Activated CD4-positive, alpha-beta T cell treated with anti-CD3 and anti-CD28 coated beads, Interleukin-2, amount 10 ng/mL, durations not matched to agents 24 days and 14 days (primary cell): ENCODE results near the gene MYB. TPM values are rescaled to one million over a fixed set of nuclear protein-coding genes. Genes with fewer than 3 reads are reported as not detected.

ENCODE experiments used
- DNase-seq: peaks from one replicate; pipeline ENCODE4 v3.0.0; 2022
- H3K27ac Mint-ChIP-seq: one replicate; pipeline ENCODE4 v1.8.0; 2022; ENCODE audit warnings: mild to moderate bottlenecking, mixed read lengths
- H3K27me3 Mint-ChIP-seq: one replicate; pipeline ENCODE4 v1.8.0; 2022; ENCODE audit warnings: mixed read lengths
- H3K36me3 Mint-ChIP-seq: one replicate; pipeline ENCODE4 v1.8.0; 2022; ENCODE audit warnings: low read depth, mild to moderate bottlenecking, mixed read lengths
- H3K4me1 Mint-ChIP-seq: one replicate; pipeline ENCODE4 v1.8.0; 2021; ENCODE audit warnings: mixed read lengths
- H3K4me3 Mint-ChIP-seq: one replicate; pipeline ENCODE4 v1.8.0; 2022; ENCODE audit warnings: mild to moderate bottlenecking, moderate library complexity, mixed read lengths
- H3K9me3 Mint-ChIP-seq: one replicate; pipeline ENCODE4 v1.8.0; 2021; ENCODE audit warnings: mixed read lengths
- intact Hi-C: fragments of 100-400 bp; cut with micrococcal nuclease; formaldehyde crosslinking; loops from one replicate; pipeline ENCODE4 v1.15.1; 2023
- total RNA-seq: library from RNA; stranded (reverse); gene quantifications from 2 replicates; pipeline ENCODE4 v1.2.3, GENCODE V29; 2022

The MYB gene
- total RNA-seq, 1 donor from 2014 or later, result 44.2 TPM

GRCh38 chr6:135210632-135211305, 29.7 kb downstream of the MYB start:
- H3K36me3 Mint-ChIP-seq, result peaks cover 46% of the 10 kb centered on the region
- H3K27me3 Mint-ChIP-seq, result no peaks in the 10 kb centered on the region
- H3K4me1 Mint-ChIP-seq, result peaks cover 40% of the 10 kb centered on the region
- intact Hi-C loops, result loop anchor here (2.0 kb wide), 1 partner anchor 28 kb away; no protein-coding TSS in a partner anchor
- H3K27ac Mint-ChIP-seq, result peak overlapping the region; percentile 68
- H3K4me3 Mint-ChIP-seq, result peak overlapping the region; percentile 3
- no peaks in the 10 kb centered on the region for H3K9me3 Mint-ChIP-seq
- peak; percentile 56 for DNase-seq

DNA sequence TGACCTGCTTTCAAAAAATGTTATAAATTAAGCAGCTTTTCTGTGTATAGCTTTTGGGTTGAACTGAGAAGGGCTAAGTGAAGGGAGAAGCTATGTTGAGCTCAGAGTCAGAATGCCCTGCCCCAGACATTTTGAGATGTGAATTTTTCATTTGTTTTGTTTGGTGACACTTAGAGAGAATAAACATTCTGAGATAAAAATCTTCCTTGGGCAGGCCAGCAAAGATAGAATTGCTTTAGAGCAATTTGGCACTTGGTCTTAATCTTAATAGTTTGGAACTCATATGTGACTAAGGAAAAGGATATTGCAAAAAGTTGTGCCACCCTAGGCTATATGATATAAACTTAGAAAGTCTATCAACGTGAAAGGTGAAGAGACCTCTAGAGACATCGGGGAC, 30.2 kb downstream of the MYB start:
- Mint-ChIP-seq H3K27ac (peak overlapping the region; percentile 68), H3K4me1 (peaks cover 40% of the 10 kb centered on the region), H3K9me3 (no peaks in the 10 kb centered on the region), H3K36me3 (peaks cover 47% of the 10 kb centered on the region), H3K27me3 (no peaks in the 10 kb centered on the region), H3K4me3 (peak overlapping the region; percentile 3)
- intact Hi-C loops, result loop anchor here (2.0 kb wide), 1 partner anchor 29 kb away; no protein-coding TSS in a partner anchor
- no peak for DNase-seq

GRCh38 chr6:135212020-135212806, 31.1 kb downstream of the MYB start:
- no peaks in the 10 kb centered on the region for H3K9me3 Mint-ChIP-seq
- H3K27me3 Mint-ChIP-seq, result no peaks in the 10 kb centered on the region
- peak overlapping the region; percentile 84 for H3K27ac Mint-ChIP-seq
- H3K36me3 Mint-ChIP-seq, result peaks cover 53% of the 10 kb centered on the region
- no peak for DNase-seq
- intact Hi-C loops, result loop anchor here (2.0 kb wide), 1 partner anchor 15 kb away; no protein-coding TSS in a partner anchor
- peaks cover 40% of the 10 kb centered on the region for H3K4me1 Mint-ChIP-seq
- H3K4me3 Mint-ChIP-seq, result peak overlapping the region; percentile 69

DNA sequence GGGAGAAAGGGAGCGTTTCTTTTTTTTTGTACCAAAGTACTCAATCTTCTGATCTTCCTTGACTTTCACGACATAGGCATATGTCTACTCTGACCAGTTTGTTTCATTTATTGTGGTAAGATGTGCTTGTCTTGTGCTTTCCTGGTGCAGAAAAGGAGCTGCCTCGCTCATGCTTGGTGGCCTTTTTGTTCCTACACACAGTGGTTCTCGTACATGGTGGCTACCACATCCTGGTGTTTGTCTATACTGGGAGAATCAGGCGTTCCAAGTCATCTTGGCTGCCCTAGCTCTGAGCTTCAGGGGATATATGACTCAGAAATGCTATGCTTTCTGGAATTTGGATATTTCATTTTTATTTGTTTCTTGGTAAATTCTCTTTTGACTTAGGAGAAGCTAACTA, 31.8 kb downstream of the MYB start:
- H3K4me3 Mint-ChIP-seq, result peak overlapping the region; percentile 69
- peak overlapping the region; percentile 84 for H3K27ac Mint-ChIP-seq
- peaks cover 40% of the 10 kb centered on the region for H3K4me1 Mint-ChIP-seq
- no peaks in the 10 kb centered on the region for H3K27me3 Mint-ChIP-seq
- peaks cover 57% of the 10 kb centered on the region for H3K36me3 Mint-ChIP-seq
- peak; percentile 76 for DNase-seq
- no peaks in the 10 kb centered on the region for H3K9me3 Mint-ChIP-seq
- intact Hi-C loops, result loop anchor here (2.0 kb wide), 1 partner anchor 16 kb away; no protein-coding TSS in a partner anchor

- Mint-ChIP-seq H3K4me3 (no peak overlapping the region), H3K9me3 (no peaks in the 10 kb centered on the region), H3K36me3 (peaks cover 55% of the 10 kb centered on the region), H3K27me3 (no peaks in the 10 kb centered on the region), H3K4me1 (peaks cover 40% of the 10 kb centered on the region), H3K27ac (peak overlapping the region; percentile 84)
- intact Hi-C loops, result loop anchor here (2.0 kb wide), 1 partner anchor 17 kb away; no protein-coding TSS in a partner anchor
- no peak for DNase-seq
Measured at GRCh38 chr6:135213616-135214015, 32.5 kb downstream of the MYB start.

- H3K4me1 Mint-ChIP-seq, result peaks cover 30% of the 10 kb centered on the region
- no peak overlapping the region for H3K27ac Mint-ChIP-seq
- intact Hi-C loops, result no loop called here
- no peak for DNase-seq
- H3K27me3 Mint-ChIP-seq, result no peaks in the 10 kb centered on the region
- H3K36me3 Mint-ChIP-seq, result peaks cover 56% of the 10 kb centered on the region
- H3K9me3 Mint-ChIP-seq, result no peaks in the 10 kb centered on the region
- no peak overlapping the region for H3K4me3 Mint-ChIP-seq
Measured at GRCh38 chr6:135215160-135215559, 34.1 kb downstream of the MYB start.

GRCh38 chr6:135215563-135215962, 34.5 kb downstream of the MYB start:
- Mint-ChIP-seq H3K9me3 (no peaks in the 10 kb centered on the region), H3K4me1 (peaks cover 26% of the 10 kb centered on the region), H3K27me3 (no peaks in the 10 kb centered on the region), H3K36me3 (peaks cover 55% of the 10 kb centered on the region), H3K27ac (peak overlapping the region; percentile 17), H3K4me3 (no peak overlapping the region)
- DNase-seq, result no peak
- intact Hi-C loops, result no loop called here

- Mint-ChIP-seq H3K27ac (no peak overlapping the region), H3K27me3 (no peaks in the 10 kb centered on the region), H3K9me3 (no peaks in the 10 kb centered on the region), H3K36me3 (peaks cover 45% of the 10 kb centered on the region), H3K4me1 (peaks cover 13% of the 10 kb centered on the region), H3K4me3 (no peak overlapping the region)
- DNase-seq, result peak; percentile 45
- intact Hi-C loops, result no loop called here
Measured at GRCh38 chr6:135217663-135218062, 36.6 kb downstream of the MYB start.

DNA sequence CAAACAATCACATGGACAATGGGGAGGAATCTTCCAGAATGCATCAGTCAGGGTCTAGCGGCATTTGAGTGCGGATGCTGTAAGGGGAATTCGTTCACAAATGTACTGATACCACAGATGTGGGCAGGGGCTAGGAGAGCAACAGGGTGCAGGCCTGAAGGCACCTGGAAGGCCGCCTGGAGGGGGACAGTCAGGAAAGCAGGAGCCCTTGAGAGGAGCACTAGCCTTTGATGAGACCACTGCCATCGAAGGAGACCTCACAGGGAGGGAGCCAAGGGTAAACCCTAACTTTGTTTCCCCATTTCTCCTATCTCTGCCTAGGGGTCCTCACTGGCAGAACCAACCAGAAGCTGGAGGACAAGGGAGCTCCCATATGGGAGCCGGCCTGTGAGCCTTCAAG, 38.2 kb downstream of the MYB start:
- no peak overlapping the region for H3K27ac Mint-ChIP-seq
- H3K27me3 Mint-ChIP-seq, result no peaks in the 10 kb centered on the region
- no peak overlapping the region for H3K4me3 Mint-ChIP-seq
- peaks cover 42% of the 10 kb centered on the region for H3K36me3 Mint-ChIP-seq
- H3K9me3 Mint-ChIP-seq, result no peaks in the 10 kb centered on the region
- DNase-seq, result peak; percentile 54
- H3K4me1 Mint-ChIP-seq, result peaks cover 14% of the 10 kb centered on the region
- intact Hi-C loops, result no loop called here

GRCh38 chr6:135221042-135221441, 39.9 kb downstream of the MYB start:
- Mint-ChIP-seq H3K27ac (no peak overlapping the region), H3K9me3 (no peaks in the 10 kb centered on the region), H3K36me3 (peaks cover 35% of the 10 kb centered on the region), H3K4me1 (peaks cover 12% of the 10 kb centered on the region), H3K27me3 (no peaks in the 10 kb centered on the region), H3K4me3 (no peak overlapping the region)
- DNase-seq, result no peak
- intact Hi-C loops, result no loop called here

- DNase-seq, result peak; percentile 16
- Mint-ChIP-seq H3K36me3 (peaks cover 33% of the 10 kb centered on the region), H3K27me3 (no peaks in the 10 kb centered on the region), H3K4me3 (no peak overlapping the region), H3K27ac (no peak overlapping the region), H3K9me3 (no peaks in the 10 kb centered on the region), H3K4me1 (peaks cover 12% of the 10 kb centered on the region)
- intact Hi-C loops, result no loop called here
Measured at GRCh38 chr6:135221505-135221904, 40.4 kb downstream of the MYB start.

DNA sequence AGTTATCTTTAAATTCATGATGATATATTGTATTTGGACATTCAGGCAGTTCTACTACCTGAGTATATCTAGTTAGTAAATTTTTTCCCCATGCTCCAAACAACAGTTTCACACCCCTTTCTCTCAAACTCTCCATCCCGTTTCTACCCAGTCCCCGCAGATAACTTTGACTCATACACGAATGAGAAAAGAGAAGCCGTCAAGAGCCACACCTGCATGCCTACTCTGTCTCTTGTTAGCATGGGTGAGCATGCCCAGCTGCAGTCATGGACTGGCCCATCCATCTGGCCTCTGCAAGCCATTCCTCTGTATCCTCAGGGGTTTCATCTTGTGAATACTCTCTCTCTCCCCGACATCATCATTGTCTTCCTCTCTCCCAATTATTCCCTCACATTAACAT, 41.5 kb downstream of the MYB start:
- Mint-ChIP-seq H3K27ac (no peak overlapping the region), H3K4me1 (peaks cover 15% of the 10 kb centered on the region), H3K9me3 (no peaks in the 10 kb centered on the region), H3K27me3 (no peaks in the 10 kb centered on the region), H3K4me3 (no peak overlapping the region), H3K36me3 (peaks cover 25% of the 10 kb centered on the region)
- intact Hi-C loops, result no loop called here
- peak; percentile 51 for DNase-seq

DNA sequence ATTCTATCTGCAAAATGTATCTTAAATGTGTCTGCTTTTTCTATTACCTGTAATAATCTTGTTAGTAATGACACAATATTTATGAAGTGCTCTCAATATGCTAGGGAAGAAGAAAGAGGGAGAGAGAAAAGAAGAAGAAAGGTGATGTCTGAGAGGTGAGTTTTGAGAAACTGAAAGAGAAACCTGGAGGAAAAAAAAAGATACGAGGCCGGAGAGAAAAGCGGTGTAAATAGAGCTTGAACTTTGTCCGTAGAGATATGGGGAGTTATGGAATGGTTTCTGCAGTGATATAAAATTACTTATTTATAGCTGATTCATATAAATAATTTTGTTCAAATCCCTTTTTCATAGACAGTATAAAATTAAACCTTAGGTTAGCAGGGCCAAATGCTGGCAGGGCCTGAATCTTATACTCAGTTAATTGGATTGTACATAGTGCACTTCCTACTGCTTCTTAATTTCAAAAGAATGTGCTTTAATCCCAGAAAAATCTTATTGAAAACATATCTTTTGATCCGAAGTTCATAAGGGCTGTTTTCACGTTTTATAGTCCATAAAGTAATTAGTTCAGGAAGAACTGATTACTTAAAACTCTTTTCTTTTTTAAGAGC, 43.0 kb downstream of the MYB start:
- Mint-ChIP-seq H3K9me3 (no peaks in the 10 kb centered on the region), H3K4me1 (peaks cover 18% of the 10 kb centered on the region), H3K27ac (peak overlapping the region; percentile 85), H3K4me3 (peak overlapping the region; percentile 83), H3K27me3 (no peaks in the 10 kb centered on the region), H3K36me3 (peaks cover 16% of the 10 kb centered on the region)
- DNase-seq, result no peak
- intact Hi-C loops, result no loop called here

GRCh38 chr6:135225911-135226310, 44.8 kb downstream of the MYB start:
- Mint-ChIP-seq H3K27me3 (no peaks in the 10 kb centered on the region), H3K27ac (no peak overlapping the region), H3K36me3 (peaks cover 9% of the 10 kb centered on the region), H3K4me1 (peaks cover 18% of the 10 kb centered on the region), H3K4me3 (no peak overlapping the region), H3K9me3 (no peaks in the 10 kb centered on the region)
- no peak for DNase-seq
- intact Hi-C loops, result no loop called here
